Lower leg skin (tissue), 3 donors: Measurements from ENCODE around the gene PIAS3.

Source experiments
- POLR2A ChIP-seq, 2 donors: fragments of 450-650 bp; IDR thresholded peaks; one replicate each; pipeline ENCODE4 v1.6.1; 2016 to 2017; ENCODE audit warnings: antibody characterized with exemption in 2 of 2, mild to moderate bottlenecking in 1 of 2, moderate library complexity in 1 of 2
- TF ChIP-seq, protein P1 (sequence below), 3 donors: fragments of 450-650 bp; IDR thresholded peaks; one replicate each; pipeline ENCODE4 v1.5.1; 2016; ENCODE audit warnings: antibody characterized with exemption in 3 of 3, mild to moderate bottlenecking in 3 of 3, moderate library complexity in 2 of 3

DNA sequence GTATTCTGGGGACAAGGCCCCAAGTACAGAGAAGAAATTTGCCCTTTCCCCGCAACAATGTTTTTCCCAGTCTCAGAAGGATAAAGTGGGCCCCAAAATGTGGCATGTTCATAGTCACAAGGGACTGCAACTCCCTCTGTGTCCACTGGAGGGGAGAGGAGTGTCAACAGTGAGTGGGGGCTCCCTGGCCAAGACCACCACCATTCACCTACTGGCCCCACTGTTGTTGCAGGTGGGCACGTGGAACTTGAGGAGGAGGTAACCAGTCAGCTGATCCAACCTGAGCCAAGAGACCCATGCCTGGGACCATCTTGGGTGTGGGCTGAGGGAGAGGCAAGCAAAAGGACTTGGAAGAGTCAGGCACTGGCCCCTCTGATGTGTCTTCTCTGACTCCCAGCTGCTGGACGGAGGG is 12.7 kb downstream of the PIAS3 start:
- TF ChIP-seq, protein P1, sequence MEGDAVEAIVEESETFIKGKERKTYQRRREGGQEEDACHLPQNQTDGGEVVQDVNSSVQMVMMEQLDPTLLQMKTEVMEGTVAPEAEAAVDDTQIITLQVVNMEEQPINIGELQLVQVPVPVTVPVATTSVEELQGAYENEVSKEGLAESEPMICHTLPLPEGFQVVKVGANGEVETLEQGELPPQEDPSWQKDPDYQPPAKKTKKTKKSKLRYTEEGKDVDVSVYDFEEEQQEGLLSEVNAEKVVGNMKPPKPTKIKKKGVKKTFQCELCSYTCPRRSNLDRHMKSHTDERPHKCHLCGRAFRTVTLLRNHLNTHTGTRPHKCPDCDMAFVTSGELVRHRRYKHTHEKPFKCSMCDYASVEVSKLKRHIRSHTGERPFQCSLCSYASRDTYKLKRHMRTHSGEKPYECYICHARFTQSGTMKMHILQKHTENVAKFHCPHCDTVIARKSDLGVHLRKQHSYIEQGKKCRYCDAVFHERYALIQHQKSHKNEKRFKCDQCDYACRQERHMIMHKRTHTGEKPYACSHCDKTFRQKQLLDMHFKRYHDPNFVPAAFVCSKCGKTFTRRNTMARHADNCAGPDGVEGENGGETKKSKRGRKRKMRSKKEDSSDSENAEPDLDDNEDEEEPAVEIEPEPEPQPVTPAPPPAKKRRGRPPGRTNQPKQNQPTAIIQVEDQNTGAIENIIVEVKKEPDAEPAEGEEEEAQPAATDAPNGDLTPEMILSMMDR (IDR thresholded peaks at IDR 0.05) = no peak
- TF ChIP-seq POLR2A (IDR thresholded peaks at IDR 0.05) = no peak
